Hippocampal formation (tissue), 2 donors: ENCODE data around the gene LRRC75B.
"Not testable (repeated sequence)": the region's sequence is repeated elsewhere in the genome, so short reads cannot be mapped to it uniquely, and the experiment has no call there.

Experiments used
- DNase-seq, 2 donors: peaks; one replicate each; lab custom pipeline; 2025; lab: John Stamatoyannopoulos, UW

Gene LRRC75B

GRCh38 chr22:24602847-24603769 is 10.2 kb upstream of the LRRC75B start, which contains the start of gene GGT1:
TSS of gene GGT1 (plus strand) at chr22:24603193. CDS start at chr22:24611082, 7,889 bp downstream.
- DNase-seq, result not testable (repeated sequence)

DNA sequence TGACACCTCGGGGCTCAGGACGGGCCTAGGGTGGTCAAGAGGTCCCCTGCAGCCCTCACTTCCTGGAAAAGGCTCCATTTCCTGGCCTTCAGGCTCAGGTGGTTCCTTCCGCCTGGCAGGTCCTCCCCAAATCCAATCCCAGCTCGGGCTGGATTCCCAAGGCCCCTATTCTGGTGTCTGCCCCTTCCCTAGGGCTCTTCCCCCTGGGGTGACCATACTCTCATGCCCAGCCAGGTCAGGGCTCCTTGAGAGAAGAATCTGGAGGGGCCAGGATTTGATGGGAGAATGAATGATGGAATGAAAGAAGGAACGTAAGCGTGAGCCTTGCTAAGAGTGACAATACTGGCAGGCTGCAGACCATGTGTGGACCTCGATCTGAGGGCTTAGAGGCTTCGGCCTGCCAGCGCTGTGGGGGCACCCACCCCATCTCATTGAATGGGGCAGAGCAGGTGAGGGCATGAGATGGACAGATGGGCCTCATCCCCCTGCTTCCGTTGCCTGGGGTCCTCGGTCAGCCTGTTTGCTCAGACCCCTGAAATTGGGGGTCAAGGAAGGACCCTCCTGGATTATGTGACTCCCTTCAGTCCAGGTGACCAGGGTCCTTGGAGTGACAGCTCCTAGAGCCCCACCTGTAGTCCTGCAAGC is 9.4 kb upstream of the LRRC75B start:
- DNase-seq, result not testable (repeated sequence)

GRCh38 chr22:24601217-24602104 is 8.6 kb upstream of the LRRC75B start:
- no peak for DNase-seq

DNA sequence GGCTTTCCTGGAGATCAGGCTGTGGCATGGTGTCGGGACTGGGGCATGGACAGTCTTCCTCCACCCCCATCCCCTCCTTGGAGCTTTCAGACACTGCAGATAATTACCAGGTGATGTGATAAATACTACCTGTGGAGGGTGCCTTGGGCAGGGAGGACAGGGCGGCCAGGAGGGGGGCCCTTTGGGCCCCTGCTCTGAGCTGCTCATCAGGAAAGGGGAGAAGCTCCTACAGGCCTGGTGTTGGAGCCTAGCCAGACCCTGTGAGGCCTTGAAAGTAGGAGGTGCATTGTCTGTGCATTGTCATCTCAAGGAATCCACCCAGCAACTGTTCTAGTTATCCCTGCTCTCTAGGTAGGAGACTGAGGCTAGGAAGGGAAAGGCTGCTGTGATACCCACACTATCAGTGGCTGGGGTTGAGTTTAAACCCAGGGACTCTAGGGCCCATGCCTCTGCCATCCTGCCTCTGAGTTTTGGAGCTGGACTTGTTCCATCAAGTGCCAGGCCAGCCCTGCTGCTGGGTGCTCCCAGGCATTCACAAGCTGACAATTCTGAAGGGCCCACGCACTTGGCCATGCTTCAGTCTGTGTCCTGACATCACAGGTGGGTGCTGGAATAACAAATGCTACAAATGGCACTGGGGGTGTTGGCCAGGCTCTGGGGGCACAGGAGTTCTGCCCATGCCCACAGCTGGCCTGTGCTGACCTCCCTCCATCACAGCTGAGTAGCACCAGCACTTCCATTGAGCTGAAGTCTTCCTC is 7.3 kb upstream of the LRRC75B start:
- DNase-seq, result not testable (repeated sequence)

DNA sequence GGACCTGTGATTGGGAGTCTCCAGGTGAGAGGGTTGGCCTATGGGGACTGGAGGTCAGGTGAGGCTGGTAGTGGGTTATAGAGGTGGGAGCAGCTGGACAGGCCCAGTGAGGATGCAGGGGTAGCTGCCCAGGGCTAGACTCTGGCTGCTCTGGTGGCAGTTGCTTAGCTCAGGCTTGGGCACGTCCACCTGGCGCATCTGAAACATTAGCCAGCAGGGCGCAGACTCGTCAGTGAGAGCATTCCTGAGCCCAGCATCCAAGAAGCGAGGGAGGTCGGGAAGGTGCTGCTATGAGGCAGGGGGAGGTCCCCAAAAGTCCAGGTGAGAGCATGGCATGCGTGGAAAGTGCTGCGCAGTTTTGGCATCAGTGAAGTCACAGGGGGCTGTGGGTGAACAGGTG is 6.6 kb upstream of the LRRC75B start:
- DNase-seq, result no peak

- not testable (repeated sequence) for DNase-seq
These were observed 4.2 kb upstream of the LRRC75B start for GRCh38 chr22:24597076-24597475.

GRCh38 chr22:24595863-24596262 is 3.0 kb upstream of the LRRC75B start:
- DNase-seq, result no peak

GRCh38 chr22:24595228-24595627 is 2.4 kb upstream of the LRRC75B start:
- DNase-seq, result no peak

- DNase-seq, result no peak
These were observed 1.8 kb upstream of the LRRC75B start for GRCh38 chr22:24594569-24595120.

DNA sequence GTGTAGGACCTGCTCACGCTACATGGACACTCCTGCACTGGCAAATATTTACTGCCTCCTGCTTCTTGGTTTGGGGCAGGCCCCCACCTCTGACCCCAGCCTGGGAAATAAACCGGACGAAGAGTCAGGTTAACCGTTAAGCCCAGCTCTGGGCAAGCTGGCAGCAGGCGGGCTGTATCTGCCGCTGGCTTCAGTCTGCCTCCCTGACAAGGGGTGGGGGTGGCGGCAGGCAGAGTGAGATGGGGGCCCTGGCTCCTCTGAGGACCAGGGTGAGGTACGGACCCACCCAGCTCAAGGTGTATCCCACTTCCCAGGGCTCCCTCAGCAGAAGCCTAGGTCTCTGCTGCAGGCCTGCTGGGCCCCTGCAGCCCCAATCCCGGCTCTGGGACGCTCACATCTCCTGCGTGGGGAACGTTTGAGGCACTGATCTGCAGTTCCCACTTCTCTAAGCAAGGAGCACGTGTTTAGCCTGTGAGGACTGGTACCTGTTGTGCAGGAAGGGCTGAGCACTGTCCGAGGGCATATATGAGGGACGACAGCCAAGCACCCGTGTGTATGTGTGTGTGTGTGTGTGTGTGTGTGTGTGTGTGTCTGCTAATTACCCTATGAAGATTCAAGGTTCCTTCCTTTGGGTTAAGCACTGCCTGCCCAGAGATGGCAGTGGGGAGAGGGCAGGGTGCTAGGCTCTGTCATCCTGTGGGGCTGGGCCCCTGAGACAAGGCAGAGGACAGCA is 1.1 kb upstream of the LRRC75B start:
- no peak for DNase-seq

- DNase-seq, result not testable (repeated sequence)
These were observed 624 bp upstream of the LRRC75B start for GRCh38 chr22:24593559-24593835.

- no peak for DNase-seq
These were observed 619 bp downstream of the LRRC75B start for GRCh38 chr22:24592058-24592850.

DNA sequence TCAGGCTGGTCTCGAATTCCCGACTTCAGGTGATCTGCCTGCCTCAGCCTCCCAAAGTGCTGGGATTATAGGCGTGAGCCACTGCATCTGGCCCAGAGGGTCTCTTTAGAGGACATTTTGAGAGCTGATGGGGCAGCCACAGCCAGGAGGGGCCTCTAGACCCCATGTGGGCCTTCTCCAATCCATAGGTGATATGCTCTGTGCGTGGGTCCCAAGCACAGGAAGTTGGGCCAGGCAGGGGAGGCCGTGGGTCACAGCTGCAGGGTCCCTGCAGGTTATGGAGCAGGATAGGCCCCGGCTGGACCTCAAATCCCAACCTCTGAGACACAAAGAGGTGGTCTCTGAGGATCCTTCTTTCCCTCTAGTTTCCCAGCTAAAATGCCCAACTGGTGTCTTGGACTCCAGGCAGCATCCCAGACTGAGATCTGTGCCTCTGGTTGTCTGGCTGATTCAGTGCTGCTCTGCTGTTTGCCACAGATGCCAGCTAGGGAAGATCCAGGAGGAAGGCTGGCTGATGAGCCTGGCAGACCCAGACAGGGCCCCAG is 1.5 kb downstream of the LRRC75B start:
- no peak for DNase-seq

DNA sequence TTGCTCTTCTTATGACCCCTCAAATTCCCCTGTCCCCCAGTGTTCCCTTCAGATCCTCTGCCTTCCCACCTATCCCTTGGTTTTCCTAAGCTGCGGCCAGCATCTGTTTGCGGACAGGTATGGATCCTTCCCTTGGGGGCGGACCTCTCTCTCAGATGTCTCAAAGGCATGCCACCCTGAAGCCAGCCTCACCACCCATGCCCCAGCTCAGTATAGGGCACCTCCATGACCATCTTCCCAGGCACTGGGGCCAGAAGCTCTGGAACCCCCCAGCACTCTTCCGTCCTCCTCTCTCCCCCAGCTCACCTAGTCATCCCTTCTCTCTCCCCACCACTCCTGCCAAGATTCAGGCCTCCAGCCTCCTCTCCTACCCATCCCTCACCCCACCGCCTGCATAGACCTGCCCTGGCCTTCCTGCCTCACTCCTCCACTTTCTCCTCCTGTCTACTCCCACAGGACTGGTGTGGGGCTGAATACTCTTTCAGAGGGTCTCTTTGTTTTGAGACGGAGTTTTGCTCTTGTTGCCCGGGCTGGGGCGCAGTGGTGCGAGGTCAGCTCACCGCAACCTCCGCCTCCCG is 2.2 kb downstream of the LRRC75B start:
- no peak for DNase-seq

DNA sequence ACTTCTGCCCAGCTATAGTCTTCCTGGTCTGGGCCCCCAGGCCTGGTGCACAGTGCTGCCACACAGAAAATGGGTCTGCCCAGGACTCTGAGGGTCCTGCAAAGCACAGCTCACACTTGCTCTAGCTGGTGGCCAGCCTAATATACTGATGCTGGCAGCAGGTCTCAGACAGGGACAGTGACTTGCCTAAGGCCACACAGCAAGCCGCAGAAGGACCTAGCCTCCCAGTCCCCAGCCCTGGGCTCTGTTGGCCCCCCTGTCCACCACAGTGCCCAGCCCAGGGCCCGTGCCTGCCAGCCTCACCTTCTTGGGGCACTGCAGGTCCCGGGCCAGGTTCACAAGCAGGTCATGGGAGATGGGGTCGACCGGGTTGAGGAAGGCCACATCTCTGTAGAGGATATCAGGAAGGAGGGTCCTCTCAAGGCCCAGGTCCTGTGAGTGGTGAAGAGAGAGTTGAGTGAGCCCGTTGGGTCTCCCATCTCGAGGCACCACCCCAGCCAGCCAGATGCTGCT is 3.3 kb downstream of the LRRC75B start:
- DNase-seq, result no peak

GRCh38 chr22:24588757-24589481 is 4.0 kb downstream of the LRRC75B start:
- DNase-seq, result no peak

- peak; percentile 78 to 90 for DNase-seq
These were observed 4.5 kb downstream of the LRRC75B start for GRCh38 chr22:24588381-24588756.

DNA sequence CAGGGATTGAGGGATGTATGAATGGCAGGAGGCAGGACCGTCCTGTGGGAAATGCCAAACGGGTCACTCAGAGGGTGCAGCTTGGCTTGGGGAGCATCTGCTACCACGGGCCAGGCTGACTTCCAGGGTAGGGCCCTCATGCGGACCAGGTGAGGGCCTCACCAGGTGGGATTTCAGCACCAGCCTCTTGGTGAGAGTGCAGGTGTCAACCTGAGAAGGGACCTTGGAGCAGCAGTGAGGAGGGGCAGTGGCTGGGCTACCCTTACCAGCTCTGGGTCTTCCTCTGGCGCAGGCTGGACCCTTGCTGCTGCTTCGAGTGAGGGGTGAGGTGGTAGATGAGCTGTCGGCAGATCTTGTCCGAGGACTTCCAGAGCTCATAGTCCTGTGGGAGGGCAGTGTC is 4.9 kb downstream of the LRRC75B start:
- no peak for DNase-seq
